Mesothelial cell of epicardium (in vitro differentiated cells): ENCODE results near the gene ACACA. TPM values are rescaled to one million over a fixed set of nuclear protein-coding genes. Genes with fewer than 3 reads are reported as not detected.

Experiments
- DNase-seq, 2 experiments: peaks; one replicate each; pipeline ENCODE4 v3.0.0; 2021; ENCODE audit warnings: low spot score in 2 of 2; ENCODE audit not compliant: unreplicated experiment in 2 of 2
- H3K27ac Mint-ChIP-seq: 2 replicates; pipeline ENCODE4 v1.8.0; 2021; ENCODE audit warnings: mixed read lengths
- H3K27me3 Mint-ChIP-seq: 2 replicates; pipeline ENCODE4 v1.8.0; 2021; ENCODE audit warnings: low read depth, mixed read lengths
- H3K36me3 Mint-ChIP-seq: 2 replicates; pipeline ENCODE4 v1.8.0; 2021; ENCODE audit warnings: mixed read lengths
- H3K4me1 Mint-ChIP-seq: 2 replicates; pipeline ENCODE4 v1.8.0; 2021; ENCODE audit warnings: mixed read lengths
- H3K4me3 Mint-ChIP-seq: 2 replicates; pipeline ENCODE4 v1.8.0; 2021; ENCODE audit warnings: mild to moderate bottlenecking, moderate library complexity, mixed read lengths
- H3K9me3 Mint-ChIP-seq: 2 replicates; pipeline ENCODE4 v1.8.0; 2021; ENCODE audit warnings: mixed read lengths
- total RNA-seq: library from RNA; stranded (reverse); gene quantifications from 3 replicates; pipeline ENCODE4 v1.2.1, GENCODE V29; 2021
- TF ChIP-seq, protein P1 (sequence below): fragments of 200-600 bp; sonication (generic); IDR thresholded peaks from one replicate; pipeline ENCODE4 v1.5.0; 2021; ENCODE audit warnings: antibody characterized with exemption; ENCODE audit not compliant: unreplicated experiment

The ACACA gene
- total RNA-seq, 1 donor from 2014 or later, result 127 TPM

DNA sequence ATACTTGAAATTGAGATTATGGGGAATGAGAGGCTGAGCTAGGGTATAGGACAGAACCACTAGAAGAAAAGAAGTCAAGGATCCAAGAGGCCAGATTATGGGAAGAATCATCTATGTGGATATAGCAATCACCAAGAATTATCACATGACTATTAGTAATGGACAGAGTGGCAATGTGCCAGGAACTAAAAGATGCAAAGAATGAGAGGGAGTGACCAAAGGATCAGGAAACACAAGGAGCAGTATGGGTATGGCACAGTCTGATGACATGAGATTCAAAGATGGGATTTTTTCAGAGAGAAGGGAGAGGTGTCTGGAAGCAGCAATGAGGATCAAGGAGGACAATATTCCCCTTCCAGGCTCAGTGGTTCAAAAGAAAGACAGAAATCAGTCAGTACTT is 245.7 kb downstream of the ACACA start:
- no peaks in the 10 kb centered on the region for H3K27me3 Mint-ChIP-seq
- H3K27ac Mint-ChIP-seq, result peak overlapping the region; percentile 13
- no peak for DNase-seq
- H3K4me3 Mint-ChIP-seq, result no peak overlapping the region
- peaks cover 12% of the 10 kb centered on the region for H3K4me1 Mint-ChIP-seq
- H3K9me3 Mint-ChIP-seq, result no peaks in the 10 kb centered on the region
- H3K36me3 Mint-ChIP-seq, result peaks cover 40% of the 10 kb centered on the region
- TF ChIP-seq, protein P1, sequence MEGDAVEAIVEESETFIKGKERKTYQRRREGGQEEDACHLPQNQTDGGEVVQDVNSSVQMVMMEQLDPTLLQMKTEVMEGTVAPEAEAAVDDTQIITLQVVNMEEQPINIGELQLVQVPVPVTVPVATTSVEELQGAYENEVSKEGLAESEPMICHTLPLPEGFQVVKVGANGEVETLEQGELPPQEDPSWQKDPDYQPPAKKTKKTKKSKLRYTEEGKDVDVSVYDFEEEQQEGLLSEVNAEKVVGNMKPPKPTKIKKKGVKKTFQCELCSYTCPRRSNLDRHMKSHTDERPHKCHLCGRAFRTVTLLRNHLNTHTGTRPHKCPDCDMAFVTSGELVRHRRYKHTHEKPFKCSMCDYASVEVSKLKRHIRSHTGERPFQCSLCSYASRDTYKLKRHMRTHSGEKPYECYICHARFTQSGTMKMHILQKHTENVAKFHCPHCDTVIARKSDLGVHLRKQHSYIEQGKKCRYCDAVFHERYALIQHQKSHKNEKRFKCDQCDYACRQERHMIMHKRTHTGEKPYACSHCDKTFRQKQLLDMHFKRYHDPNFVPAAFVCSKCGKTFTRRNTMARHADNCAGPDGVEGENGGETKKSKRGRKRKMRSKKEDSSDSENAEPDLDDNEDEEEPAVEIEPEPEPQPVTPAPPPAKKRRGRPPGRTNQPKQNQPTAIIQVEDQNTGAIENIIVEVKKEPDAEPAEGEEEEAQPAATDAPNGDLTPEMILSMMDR, result no peak

DNA sequence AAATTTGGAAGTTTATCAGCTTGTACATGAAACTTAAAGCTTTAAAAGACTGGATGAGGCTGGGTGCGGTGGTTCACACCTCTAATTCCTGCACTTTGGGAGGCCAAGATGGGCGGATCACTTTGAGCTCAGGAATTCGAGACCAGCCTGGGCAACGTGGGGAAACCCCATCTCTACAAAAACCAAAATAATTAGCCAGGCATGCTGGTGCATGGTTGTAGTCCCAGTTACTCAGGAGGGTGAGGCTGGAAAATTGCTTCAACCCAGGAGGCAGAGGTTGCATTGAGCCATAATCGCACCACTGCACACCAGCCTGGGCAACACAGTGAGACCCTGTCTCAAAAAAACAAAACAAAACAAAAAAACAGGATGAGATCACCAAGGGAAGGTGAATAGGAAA is 248.3 kb downstream of the ACACA start:
- Mint-ChIP-seq H3K27ac (no peak overlapping the region), H3K4me3 (no peak overlapping the region), H3K4me1 (peaks cover 12% of the 10 kb centered on the region), H3K27me3 (no peaks in the 10 kb centered on the region), H3K9me3 (no peaks in the 10 kb centered on the region), H3K36me3 (peaks cover 39% of the 10 kb centered on the region)
- TF ChIP-seq, protein P1, result no peak
- no peak for DNase-seq

DNA sequence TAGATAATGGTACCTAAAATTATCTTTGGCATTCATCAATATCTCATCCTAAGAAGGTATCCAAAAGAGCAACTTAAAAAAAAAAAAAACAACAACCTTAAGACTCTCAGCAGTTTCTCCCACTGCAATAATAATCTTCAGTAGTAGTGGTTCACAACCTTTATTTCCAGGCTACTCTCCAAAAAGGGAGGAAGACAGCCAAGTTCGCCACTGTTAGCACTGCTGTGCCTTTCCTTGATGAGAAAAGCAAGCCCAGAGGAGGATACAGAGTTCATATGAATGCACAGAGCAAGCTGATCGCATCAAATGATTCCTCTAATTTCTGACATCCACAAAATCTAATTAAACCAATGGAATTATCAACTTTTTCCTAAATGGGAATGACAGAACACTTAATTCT is 258.5 kb downstream of the ACACA start:
- no peak for DNase-seq
- TF ChIP-seq, protein P1, result no peak
- Mint-ChIP-seq H3K4me1 (peaks cover 4% of the 10 kb centered on the region), H3K9me3 (no peaks in the 10 kb centered on the region), H3K36me3 (peaks cover 25% of the 10 kb centered on the region), H3K4me3 (no peak overlapping the region), H3K27ac (peak overlapping the region; percentile 27), H3K27me3 (no peaks in the 10 kb centered on the region)

DNA sequence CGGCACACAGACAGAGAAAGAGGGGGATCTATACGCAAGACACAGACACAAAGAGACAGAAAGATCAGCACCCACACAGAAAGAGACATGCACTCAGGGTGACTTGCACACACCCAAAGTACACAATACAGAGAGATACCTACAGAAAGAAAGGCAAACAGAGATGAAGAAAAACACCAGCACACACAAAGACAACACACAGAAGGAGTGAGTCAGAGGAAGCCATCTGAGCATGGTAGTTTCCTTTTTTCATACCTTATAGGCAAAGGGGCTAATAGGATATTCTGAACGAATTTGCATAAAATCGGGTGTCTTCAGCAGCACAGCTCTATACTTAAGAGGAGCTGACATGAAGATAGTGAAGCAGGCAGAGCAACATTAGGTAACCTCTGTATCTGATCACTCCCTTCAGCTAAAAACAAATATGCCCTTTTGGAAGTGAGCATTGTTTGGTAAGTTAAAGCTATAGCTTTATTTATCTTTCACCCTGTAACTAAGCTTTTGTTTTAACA is 259.3 kb downstream of the ACACA start:
- peak overlapping the region; percentile 22 for H3K27ac Mint-ChIP-seq
- no peaks in the 10 kb centered on the region for H3K27me3 Mint-ChIP-seq
- TF ChIP-seq, protein P1, result no peak
- no peaks in the 10 kb centered on the region for H3K9me3 Mint-ChIP-seq
- H3K4me3 Mint-ChIP-seq, result no peak overlapping the region
- peaks cover 4% of the 10 kb centered on the region for H3K4me1 Mint-ChIP-seq
- DNase-seq, result no peak
- H3K36me3 Mint-ChIP-seq, result peaks cover 22% of the 10 kb centered on the region

DNA sequence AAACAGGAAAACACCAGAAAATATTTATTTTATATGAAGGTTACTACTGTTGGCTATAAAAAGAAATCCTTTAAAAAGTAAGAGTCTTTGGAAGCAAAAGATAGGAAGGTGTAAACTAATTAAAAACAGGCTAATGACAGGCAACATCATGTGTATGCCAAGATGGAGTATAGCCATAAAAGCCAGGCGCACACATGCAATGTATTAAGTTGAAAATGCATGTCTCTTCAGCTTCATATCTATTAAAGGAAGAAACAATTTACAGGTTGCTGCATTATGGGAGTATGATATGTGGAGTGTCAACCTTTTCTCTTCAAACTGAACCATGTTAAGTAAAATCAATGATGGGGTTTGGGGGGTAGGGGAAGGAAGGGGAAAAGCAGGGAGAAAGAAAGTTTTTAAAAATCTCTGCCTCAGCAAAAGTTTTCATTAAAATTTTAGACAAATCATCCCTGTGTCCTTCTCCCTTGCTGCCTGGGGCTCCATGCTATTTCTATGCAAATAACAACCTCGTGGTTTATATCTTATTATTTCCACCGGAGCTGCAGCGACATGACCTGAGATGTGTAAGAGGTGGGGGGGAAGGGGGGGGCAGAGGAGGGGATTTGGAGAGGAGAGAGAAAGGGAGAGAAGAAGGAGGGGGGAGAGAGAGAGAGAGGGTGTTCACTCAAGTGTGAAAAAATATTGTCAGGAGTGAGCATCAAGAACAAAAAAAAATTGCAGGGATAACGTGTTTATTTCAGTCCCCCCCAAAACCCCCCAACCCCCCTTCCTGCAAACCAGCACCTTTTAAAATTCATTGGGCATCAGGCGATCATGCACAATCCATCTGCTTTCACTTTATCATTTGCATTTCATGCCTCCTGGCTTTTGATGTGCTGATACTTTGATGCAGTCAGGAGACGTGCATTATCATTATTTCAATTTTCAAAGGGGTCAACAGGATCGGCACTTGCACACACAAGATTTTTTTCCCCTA is 260.3 kb downstream of the ACACA start:
- Mint-ChIP-seq H3K27ac (no peak overlapping the region), H3K4me3 (no peak overlapping the region), H3K4me1 (peaks cover 4% of the 10 kb centered on the region), H3K36me3 (peaks cover 22% of the 10 kb centered on the region), H3K27me3 (no peaks in the 10 kb centered on the region), H3K9me3 (no peaks in the 10 kb centered on the region)
- TF ChIP-seq, protein P1, result no peak
- no peak for DNase-seq
